Fibroblast of the aortic adventitia (primary cell): ENCODE measurements around the gene SLC16A13. TPM values are rescaled to one million over a fixed set of nuclear protein-coding genes. Genes with fewer than 3 reads are reported as not detected.
"Not testable (repeated sequence)": the region's sequence is repeated elsewhere in the genome, so short reads cannot be mapped to it uniquely, and the experiment has no call there.

Source experiments
- DNase-seq: peaks from one replicate; pipeline ENCODE4 v3.0.0-alpha.2; 2010; ENCODE audit warnings: low read depth
- H3K4me3 ChIP-seq: 2 replicates; pipeline ENCODE4 v1.5.1; 2011; ENCODE audit warnings: low read depth, mild to moderate bottlenecking, control low read depth, low read length, moderate library complexity
- CTCF ChIP-seq: IDR thresholded peaks from 2 replicates; pipeline ENCODE4 v1.5.1; 2011; ENCODE audit warnings: mild to moderate bottlenecking, low read length, control low read depth, inconsistent platforms; ENCODE audit not compliant: insufficient read depth
- total RNA-seq: library from RNA; depleted of rRNA; stranded (reverse); fragments of >200 nt; gene quantifications from 2 replicates; pipeline ENCODE4 v1.2.3, GENCODE V29; 2012; ENCODE audit warnings: low replicate concordance

Gene SLC16A13
- total RNA-seq, result 0.72 and 3.1 TPM in 2 replicates

- no peak for TF ChIP-seq CTCF
- peak within 1 kb of the TSS; percentile 85 for H3K4me3 ChIP-seq
- peak; percentile 95 for DNase-seq
These were observed at the start of gene SLC16A13 for GRCh38 chr17:7035591-7036368. TSS of gene SLC16A13 (plus strand) at chr17:7036015. CDS start at chr17:7036383, 368 bp downstream.

GRCh38 chr17:6986676-6987075 is 49.1 kb upstream of the SLC16A13 start:
- H3K4me3 ChIP-seq, result no peak overlapping the region
- no peak for TF ChIP-seq CTCF
- DNase-seq, result peak; percentile 9

GRCh38 chr17:6989779-6990178 is 46.0 kb upstream of the SLC16A13 start:
- TF ChIP-seq CTCF, result no peak
- no peak for DNase-seq
- H3K4me3 ChIP-seq, result no peak overlapping the region

- H3K4me3 ChIP-seq, DNase-seq: not testable (repeated sequence)
These were observed 42.2 kb upstream of the SLC16A13 start for GRCh38 chr17:6993613-6994056.

GRCh38 chr17:6994118-6994598 is 41.7 kb upstream of the SLC16A13 start:
- no peak overlapping the region for H3K4me3 ChIP-seq
- no peak for DNase-seq
- no peak for TF ChIP-seq CTCF

- TF ChIP-seq CTCF, result no peak
- no peak overlapping the region for H3K4me3 ChIP-seq
- DNase-seq, result no peak
These were observed 41.1 kb upstream of the SLC16A13 start for GRCh38 chr17:6994666-6995256.

GRCh38 chr17:6995500-6996255 is 40.1 kb upstream of the SLC16A13 start, which contains the start of gene ALOX12:
TSS of gene ALOX12 (plus strand) at chr17:6996049. CDS start at chr17:6996118, 69 bp downstream.
- DNase-seq, result no peak
- no peak for TF ChIP-seq CTCF
- H3K4me3 ChIP-seq, result no peak within 1 kb of the TSS
